Measurements from ENCODE around the gene ALPG. TPM values are rescaled to one million over a fixed set of nuclear protein-coding genes. Genes with fewer than 3 reads are reported as not detected.
"Not testable (repeated sequence)": the region's sequence is repeated elsewhere in the genome, so short reads cannot be mapped to it uniquely, and the experiment has no call there.

The ALPG gene
- total RNA-seq, 1 experiment from 2014 or later, result not detected

DNA sequence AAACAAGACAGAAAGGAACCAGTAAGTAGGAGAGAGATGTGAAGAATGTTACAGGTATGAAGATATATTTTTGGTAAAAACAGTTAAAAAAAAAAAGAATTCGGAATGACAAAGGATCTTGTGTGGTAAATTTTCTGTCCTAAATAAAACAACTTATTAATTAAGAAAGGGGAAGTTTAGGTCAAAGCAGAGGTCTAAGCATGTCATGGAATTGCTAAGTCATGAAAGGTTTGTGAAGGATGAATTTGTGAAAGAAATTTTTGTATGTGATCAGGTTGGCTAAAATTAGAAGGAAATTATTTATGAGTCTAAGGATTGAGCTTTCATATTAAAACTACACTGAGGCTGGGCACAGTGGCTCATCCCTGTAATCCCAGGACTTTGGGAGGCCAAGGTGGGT is 11.1 kb upstream of the ALPG start:
- no peak for DNase-seq (ENCODE audit: low read depth)

DNA sequence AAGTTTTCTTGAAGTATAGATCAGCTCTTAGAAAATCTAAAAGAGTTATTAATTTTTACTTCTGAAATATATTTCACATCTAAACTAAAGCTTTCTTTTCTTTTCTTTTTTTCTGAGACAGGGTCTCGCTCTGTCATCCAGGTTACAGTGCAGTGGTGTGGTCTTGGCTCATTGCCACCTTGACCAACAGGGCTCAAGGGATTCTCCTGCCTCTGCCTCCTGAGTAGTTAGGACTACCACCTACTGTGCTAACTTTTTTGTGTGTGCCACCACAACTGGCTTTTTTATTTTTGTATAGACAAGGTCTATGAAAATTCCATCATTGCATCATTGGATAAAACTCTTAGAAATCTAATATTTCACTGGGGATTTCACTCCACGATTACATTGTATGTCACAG is 10.0 kb upstream of the ALPG start:
- DNase-seq (ENCODE audit: low read depth), result no peak

DNA sequence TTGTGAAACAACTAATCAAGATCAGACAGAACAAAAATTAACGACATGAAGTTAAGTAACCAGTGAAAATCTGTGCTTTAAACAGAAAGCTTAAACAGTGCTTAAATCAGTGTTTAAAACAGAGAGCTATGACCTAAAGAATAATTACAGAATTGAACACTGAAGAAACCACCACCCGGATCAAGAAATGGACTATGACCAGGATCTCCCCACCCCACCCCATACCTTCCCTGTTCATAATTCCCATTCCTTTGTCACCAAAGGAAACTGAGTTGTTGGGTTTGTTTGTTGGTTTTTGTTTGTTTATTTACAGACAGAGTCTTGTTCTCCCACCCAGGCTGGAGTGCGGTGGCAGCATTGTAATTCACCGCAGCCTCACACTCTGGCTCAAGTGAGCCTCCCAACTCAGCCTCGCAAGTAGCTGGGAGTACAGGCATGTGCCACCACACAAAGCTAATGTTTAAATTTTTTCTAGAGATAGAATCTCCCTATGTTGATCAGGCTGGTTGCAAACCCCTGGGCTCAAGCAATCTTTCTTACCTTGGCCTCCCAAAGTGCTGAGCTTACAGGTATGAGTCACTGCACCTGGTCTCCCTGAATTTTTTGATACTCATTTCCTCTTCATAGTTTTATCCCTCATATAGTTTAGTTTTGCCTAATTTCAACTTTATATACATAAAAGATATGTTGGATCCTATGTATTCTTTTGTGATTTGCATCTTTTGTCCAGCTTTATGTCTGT is 8.2 kb upstream of the ALPG start:
- DNase-seq (ENCODE audit: low read depth), result no peak

DNA sequence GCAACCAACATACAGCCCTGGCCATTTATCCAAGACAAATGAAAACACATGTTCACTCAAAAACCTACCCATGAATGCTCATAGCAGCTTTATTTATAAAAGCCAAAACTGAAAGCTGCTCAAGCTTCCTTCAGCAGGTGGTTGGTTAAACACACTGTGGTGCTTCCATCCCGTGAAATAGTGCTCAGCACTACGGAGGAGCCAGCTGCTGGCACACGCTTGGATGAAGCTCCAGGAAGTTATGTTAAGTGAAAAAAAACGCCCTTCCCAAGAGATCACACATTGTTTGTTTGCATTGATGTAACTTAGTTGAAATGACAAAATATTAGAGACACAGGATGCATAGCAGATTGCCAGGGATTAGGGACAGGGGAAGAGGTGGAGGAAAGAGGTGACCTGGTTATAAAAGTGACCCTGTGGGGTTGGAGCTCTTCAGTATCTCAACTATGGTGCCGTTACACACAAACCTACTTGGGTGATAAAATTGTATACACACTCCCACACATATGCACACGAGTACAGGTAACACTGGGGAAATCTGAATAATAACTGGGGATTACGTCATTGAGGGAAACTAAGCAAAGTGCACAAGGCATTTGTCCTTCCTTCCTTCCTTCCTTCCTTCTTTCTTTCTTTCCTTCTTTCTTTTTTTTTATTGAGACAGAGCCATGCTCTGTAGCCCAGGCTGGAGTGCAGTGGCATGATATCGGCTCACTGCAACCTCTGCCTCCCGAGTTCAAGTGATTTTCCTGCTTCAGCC is 6.2 kb upstream of the ALPG start:
- no peak for DNase-seq (ENCODE audit: low read depth)

DNA sequence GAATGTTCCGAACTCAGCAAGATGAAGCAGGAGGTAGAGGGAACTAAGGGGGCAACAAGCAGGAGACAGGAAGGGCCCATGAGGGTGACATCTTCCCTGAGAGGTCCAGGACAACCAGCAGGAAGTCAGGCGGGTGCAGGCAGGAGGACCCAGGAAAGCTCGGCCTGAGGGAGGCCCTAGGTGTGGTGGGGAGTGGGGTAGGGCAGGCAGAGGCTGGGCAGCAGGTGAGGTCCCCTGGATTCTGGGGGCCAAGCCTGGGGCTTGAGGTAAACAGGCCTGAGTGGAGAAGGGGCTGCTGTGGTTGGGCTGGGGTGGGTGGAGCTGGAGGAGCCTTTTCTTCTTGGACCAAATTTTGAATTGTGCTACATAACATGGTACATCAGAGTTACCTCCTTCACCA is 4.1 kb upstream of the ALPG start:
- DNase-seq (ENCODE audit: low read depth), result no peak

DNA sequence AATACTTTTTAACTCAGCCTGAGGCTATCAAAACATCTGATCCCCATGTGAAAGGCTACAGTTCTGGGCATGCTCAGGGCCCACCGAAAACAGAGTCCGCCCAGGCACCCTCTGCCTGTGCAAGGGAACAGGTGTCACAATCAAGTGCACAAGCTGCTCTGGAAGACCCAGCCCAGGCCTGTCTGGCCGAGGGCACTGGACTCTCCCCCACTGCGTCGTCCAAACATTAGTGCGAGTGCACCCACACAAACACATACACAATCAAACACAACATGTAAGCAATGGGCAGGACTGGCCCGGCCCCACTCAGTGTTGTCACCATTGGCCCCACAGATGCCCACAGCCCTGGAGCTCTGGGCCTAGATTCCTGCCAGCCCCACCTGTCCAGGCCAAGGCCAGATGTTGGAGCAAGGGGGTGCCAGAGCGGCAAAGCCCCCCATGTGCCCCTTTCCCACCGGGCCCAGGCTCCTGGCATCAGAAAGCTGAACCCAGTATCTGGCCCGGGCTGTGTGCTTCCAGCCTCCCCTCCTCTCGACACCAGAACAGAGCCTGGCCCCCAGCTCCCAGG is 617 bp upstream of the ALPG start:
- no peak for DNase-seq (ENCODE audit: low read depth)

DNA sequence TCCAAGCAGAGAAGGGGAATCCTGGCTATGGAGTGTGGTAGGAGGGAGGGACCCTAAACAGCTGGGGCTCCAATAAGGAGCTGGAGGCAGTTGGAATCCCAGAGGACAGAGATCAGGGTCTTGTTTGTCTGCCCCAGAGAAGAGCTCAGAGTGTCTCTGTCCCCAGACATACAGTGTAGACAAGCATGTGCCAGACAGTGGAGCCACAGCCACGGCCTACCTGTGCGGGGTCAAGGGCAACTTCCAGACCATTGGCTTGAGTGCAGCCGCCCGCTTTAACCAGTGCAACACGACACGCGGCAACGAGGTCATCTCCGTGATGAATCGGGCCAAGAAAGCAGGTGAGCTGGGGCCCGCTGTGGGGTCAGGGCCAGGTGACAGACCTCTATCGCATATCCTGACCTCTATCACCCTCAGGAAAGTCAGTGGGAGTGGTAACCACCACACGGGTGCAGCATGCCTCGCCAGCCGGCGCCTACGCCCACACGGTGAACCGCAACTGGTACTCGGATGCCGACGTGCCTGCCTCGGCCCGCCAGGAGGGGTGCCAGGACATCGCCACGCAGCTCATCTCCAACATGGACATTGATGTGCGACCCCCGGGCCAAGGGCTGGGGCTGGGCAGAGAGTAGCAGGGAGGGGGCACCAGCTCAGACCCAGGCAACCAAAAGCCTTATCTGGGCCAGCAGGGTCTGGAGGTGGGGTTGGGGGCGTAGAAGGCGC is 945 bp downstream of the ALPG start:
- not testable (repeated sequence) for DNase-seq (ENCODE audit: low read depth)

DNA sequence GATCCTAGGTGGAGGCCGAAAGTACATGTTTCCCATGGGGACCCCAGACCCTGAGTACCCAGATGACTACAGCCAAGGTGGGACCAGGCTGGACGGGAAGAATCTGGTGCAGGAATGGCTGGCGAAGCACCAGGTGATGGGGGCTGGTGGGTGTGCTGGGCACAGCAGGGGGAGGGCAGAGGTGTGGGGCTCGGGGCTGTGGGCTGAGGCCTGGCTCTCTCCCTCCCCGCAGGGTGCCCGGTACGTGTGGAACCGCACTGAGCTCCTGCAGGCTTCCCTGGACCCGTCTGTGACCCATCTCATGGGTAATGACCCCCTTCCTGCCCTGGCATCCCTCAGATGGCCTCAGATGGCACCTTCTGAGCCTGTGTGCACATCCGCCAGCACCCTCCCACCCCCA is 1.6 kb downstream of the ALPG start:
- not testable (repeated sequence) for DNase-seq (ENCODE audit: low read depth)

DNA sequence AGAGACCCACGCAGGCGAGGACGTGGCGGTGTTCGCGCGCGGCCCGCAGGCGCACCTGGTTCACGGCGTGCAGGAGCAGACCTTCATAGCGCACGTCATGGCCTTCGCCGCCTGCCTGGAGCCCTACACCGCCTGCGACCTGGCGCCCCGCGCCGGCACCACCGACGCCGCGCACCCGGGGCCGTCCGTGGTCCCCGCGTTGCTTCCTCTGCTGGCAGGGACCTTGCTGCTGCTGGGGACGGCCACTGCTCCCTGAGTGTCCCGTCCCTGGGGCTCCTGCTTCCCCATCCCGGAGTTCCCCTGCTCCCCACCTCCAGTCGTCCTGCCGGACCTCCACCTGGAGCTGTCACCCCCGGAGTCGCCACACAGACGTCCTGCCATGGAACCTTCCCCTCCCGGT is 3.0 kb downstream of the ALPG start:
- DNase-seq (ENCODE audit: low read depth), result not testable (repeated sequence)

DNA sequence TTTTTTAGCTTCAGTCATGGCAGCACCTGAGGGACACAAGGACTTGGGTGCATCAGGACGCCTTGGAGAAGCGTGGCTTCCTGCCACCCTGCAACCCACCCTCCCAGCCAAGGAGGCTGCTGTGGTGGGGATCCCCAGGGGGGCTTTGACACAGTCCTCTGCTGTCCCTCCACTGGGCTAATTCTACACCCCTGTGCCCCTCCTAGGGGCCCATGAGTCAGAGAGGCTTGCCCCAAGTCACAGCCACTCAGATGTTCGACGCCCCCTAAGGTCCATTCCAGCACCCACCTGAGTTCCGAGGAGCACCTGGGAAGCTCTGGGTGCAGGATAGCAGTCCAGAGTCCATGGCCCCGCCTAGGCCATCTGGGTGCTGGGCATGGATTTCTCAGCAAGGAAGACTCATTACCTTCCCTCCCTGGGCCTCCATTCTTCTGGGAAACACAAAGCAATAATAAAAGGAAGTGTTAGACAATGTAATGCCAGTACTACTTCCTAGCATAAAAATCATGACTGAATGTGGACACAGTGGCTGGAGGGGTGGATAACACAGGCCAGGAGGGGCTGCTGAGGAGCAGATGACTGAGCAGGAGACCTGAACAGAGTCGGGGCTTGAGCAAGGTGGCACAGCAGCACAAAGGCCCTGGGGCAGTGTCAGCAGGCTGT is 3.7 kb downstream of the ALPG start:
- no peak for DNase-seq (ENCODE audit: low read depth)

DNA sequence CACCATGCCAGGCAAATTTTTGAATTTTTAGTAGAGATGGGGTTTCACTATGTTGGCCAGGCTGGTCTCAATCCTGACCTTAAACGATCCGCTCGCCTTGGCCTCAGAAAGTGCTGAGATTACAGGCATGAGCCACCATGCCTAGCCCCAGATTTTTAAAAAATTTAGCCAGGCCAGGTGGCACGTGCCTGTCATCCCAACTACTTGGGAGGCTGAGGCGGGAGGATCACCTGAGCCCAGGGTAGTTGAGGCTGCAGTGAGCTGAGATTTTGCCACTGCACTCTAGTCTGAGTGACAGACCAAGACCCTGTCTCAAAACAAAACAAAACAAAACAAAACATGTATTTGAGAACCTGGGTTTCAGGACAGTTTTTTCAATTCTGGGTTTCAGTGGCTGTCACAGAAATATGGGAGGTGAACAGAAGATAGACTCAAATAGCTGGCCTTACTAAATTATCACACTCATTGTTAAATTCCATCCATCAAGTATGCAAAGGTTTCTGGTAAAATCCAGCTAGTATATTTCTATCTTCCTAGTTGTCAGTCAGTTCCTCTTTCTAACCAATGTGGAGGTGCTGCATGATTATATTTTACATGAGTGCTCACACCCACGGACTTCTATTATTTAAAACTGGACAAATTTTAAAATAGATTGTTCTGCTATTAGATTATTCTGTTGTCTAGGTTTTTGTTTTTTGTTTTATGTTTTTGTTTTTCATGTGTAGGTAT is 5.4 kb downstream of the ALPG start:
- no peak for DNase-seq (ENCODE audit: low read depth)

DNA sequence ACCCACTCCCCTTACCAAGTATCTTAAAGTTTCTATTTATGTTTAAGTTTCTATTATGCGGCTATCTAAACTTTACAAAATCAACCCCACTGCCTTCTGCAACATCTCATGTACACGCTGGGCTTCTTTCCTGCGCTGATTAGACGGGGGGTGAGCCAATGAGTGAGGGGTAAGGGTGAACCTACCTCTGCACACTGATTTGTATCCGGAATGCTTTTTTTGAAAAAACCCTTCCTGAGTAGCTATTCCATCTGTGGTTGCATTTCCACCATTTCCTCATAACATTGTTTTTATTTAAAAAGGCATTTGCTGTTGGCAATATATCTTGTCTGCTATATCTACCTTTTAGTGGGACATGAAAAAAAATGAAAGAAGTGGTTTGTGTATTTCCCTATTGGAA is 6.3 kb downstream of the ALPG start:
- DNase-seq (ENCODE audit: low read depth), result no peak

DNA sequence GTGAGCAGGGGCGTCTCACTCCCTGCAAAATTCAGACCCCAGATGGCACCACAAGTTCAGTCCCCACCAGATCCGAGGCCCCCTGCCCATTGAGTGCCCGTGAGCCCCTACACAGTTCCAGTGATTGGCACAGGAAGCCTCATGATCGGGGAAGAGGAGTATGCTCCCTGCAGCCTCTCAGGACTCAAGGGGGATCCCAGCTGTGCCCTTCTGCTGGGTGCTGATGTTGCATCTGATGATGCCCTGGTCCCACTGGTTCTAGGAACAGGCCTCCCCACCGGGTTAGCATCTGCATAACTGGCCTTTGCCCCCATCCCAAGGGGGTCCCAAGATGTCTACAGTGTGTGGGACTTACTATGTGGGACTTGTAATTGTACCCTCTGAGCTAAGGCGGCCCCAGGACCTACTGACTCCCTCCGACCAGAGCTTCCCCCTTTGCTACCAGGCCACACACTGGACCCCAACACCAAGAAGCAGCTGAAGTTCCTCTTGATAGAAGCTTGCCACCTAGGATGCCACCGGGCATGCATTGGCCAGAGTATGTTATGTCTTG is 8.6 kb downstream of the ALPG start:
- no peak for DNase-seq (ENCODE audit: low read depth)

DNA sequence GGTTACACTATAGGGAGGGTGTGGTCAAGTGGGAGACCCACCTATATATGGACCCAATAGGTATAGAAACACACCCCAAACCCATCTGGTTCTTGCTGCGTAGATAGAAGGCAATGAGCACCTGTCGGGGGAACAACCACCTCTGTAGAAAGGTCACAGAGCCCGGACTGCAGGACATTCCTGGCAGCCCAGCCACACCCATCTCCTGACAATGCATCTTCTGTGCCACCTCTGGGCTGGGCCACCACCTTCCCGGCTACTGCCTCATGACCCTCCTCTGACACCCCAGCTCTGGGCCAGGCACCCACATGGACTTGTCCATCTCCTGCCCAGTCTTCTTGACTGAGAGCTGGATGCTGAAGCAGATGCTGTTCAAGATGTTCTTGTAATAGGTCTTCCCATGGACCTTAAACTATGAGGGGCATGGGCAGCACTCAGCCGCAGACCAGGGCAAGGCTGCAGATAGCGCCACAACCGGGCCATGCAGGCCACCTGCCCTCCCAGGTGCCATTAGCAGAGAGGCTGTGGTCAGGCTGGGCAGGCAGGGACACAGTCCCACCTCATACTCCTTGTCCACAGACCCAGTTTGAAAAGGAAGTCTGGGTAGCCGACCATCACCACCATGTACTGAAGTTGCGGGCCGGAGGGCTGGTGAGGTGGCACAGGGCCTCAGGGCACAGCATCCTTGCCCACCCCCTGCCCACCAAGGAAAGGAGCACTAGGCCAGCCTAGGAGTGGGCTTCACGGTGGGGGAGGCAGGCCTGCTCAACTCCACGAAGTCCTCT is 9.3 kb downstream of the ALPG start:
- DNase-seq (ENCODE audit: low read depth), result no peak

DNA sequence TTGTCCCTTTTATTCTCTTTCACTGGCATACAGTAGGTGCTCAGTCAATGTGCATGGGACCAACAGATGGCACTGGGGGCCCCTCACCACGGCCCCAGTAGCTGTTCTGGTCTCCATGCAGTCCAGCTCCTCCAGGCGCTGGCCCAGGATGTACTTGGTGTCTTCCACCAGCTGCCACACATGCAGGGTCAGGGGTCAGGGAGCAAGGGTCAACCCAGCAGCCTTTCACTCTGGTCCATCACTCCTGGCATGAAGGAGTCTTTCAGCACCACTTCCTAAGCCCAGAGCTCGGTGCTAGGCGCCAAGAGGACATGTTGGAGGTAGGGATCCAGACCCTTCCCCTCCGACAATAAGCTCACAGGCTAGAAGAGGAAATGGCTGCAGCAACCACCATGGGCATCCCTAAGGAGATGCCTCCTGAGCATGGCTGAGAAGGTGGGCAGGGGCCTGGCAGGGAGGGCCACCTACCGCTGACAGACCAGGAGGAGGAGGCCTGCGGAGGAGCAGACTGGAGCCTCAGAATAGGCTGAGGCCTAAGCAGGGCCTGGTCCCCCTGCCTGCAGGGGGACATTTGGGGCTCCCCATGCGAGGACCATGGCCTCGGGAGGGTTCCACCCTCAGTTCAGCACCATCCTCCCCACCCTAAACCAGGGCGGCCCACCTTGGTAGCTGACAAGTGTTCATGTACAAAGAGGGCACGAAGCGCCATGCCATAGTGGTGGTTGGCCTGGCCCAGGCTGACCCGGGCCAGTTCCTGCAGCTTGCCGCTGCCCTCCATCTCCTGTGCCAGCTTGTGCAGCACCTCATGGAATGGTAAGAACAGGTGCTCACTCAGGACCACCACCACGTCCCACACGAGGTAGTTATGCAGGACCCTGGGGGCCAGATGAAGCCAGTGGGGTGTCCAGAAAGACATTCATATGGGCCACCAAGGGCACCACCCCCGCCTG is 10.2 kb downstream of the ALPG start:
- no peak for DNase-seq (ENCODE audit: low read depth)

DNA sequence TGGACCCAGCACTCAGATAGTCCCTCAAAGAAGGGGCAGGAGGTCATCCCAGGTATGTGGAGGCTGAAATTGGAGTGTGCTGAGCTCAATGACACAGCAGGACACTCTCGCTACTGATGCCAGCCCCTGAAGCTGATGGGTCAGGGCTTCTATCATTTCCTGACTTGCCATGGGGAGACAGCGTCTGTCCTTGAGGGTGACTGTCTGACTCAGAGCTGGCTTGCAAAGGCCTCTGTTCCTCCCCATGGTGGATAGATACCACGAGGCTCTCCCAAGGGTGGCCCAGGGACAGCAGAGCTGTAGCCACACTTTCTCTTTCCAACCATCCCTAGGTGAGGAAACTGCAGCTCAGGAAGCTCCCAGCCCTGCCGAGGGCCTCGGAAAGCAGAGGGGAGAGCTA is 10.8 kb downstream of the ALPG start:
- no peak for DNase-seq (ENCODE audit: low read depth)

DNA sequence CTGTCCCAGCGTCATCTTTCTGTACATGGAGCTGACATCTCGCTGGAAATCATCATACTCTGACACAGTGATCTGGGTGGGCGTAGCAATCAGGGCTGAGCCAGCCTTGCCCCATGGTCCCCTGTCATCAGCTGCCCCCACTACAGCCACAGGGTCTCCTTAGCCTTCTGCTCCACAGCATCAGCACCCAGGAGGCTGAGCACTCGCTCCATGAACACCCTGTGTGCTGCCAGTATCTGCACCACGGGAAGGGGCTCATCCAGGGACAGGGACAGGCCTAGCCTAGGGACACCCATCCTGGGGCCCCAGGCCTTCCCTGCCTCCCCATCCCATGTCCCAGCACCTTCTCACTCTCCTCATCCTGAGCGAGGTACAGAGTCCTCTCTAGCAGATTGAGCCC is 11.4 kb downstream of the ALPG start:
- DNase-seq (ENCODE audit: low read depth), result no peak

DNA sequence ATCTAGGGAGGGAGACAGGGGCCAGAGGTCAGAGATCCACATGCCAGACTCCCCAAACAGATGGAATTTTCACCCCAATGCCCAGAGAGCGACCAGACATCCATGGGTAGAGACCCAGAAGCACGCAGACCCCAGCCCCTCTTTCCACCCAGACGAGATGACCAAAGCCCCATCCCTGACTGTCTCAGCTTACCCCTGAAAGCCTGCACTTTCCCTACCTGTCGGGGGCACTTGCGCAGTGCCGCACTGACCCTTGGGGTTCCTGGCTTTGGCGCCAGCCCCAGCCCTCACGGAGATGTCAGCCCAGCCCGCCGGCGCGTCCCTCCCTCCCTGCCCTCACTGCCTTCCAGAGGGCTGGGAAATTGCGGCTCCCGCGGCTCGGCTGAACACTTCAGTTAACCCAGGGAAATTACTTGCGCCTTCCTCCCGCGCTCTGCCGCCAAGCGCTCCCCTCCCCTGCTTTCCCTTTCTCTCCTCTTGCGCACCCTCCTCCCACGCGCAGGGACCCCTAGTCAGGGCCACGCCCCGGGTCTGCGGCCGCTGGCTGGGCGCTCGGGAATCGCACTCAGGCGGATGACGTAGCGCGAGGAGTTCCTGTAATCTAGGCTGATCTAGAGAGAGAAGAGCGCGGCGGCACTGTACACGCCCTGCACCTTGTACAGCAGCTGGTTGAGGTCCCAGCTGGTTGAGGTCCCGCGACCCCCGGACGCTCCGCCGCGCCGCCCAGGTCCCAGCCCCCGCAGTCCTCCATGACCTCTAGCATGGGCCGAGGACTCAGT is 12.0 kb downstream of the ALPG start:
- no peak for DNase-seq (ENCODE audit: low read depth)

Data from LHCN-M2 (cell line).